Adipose tissue (tissue), 3 donors: Measurements from ENCODE around the gene SF3B2. TPM values are rescaled to one million over a fixed set of nuclear protein-coding genes. Genes with fewer than 3 reads are reported as not detected.
"Not testable (repeated sequence)": the region's sequence is repeated elsewhere in the genome, so short reads cannot be mapped to it uniquely, and the experiment has no call there.

Source experiments
- H3K27ac ChIP-seq: one replicate; pipeline ENCODE4 v1.5.1; 2013; ENCODE audit warnings: low read depth, low read length
- WGBS, 3 donors: extraction: QIAGEN DNeasy Blood & Tissue Kit; methylation state at CpG; one replicate each; pipeline ENCODE4 v1.1.7; 2013; 5-methylcytosine and 5-hydroxymethylcytosine counted together
- polyA plus RNA-seq, 3 donors: library from polyadenylated mRNA; stranded (reverse); fragments of 200-250 nt; gene quantifications; one replicate each; pipeline ENCODE4 v1.2.3, GENCODE V29; 2013
- donor health status: healthy with polysubstance abuse.
- donor health status: Bipolar disorder and iron deficiency.
- donor health status: healthy.

The SF3B2 gene
- polyA plus RNA-seq, 3 donors: 95.6 to 110 (median 98.5) TPM

GRCh38 chr11:66084821-66085475 is 32.8 kb downstream of the SF3B2 start:
- no peak overlapping the region for H3K27ac ChIP-seq
- 77 to 81% (median 79%) methylated on average over 3 of the region's 3 CpGs for WGBS, 3 donors

DNA sequence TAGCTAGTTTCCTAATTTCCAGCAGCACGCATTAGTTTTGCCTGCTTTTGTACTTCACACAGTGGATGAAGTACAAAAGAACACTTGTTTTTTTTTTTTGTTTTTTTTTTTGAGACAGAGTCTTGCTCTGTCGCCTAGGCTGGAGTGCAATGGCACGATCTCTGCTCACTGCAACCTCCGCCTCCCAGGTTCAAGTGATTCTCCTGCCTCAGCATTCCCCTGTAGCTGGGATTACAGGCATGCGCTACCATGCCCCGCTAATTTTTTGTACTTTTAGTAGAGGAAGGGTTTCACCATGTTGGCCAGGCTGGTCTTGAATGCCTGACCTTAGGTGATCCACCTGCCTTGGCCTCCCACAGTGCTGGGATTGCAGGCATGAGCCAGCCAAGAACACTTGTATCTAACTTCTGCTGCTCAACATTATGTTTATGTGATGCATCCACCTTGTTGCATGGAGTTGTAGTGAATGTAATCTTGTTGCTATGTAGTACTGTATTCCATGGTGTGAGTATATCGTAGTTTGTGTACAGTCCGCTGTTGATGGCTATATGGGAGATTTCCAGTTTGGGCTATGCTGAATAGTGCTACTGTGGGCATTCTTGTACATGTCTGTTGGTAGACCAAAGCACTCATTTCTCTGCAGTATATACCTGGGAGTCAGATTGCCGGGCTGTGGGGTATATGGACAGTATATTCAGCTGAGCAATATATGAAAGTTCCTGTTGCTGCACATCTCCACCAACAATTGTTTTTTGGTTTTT is 35.2 kb downstream of the SF3B2 start:
- WGBS, 3 donors: 90 to 97% (median 97%) methylated on average over 9 of the region's 9 CpGs
- no peak overlapping the region for H3K27ac ChIP-seq

GRCh38 chr11:66089067-66089466 is 36.9 kb downstream of the SF3B2 start:
- H3K27ac ChIP-seq: no peak overlapping the region
- 78 to 83% (median 81%) methylated on average over 3 of the region's 3 CpGs for WGBS, 3 donors

GRCh38 chr11:66090288-66090687 is 38.1 kb downstream of the SF3B2 start:
- WGBS, 3 donors: 82 to 93% (median 88%) methylated on average over 4 of the region's 4 CpGs

DNA sequence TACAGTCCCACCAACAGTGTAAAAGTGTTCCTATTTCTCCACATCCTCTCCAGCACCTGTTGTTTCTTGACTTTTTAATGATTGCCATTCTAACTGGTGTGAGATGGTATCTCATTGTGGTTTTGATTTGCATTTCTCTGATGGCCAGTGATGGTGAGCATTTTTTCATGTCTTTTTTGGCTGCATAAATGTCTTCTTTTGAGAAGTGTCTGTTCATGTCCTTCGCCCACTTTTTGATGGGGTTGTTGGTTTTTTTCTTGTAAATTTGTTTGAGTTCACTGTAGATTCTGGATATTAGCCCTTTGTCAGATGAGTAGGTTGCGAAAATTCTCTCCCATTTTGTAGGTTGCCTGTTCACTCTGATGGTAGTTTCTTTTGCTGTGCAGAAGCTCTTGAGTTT is 40.0 kb downstream of the SF3B2 start:
- 95 to 100% (median 100%) methylated on average over 2 of the region's 2 CpGs for WGBS, 3 donors
- not testable (repeated sequence) for H3K27ac ChIP-seq

More at GRCh38 chr11:66090288-66090687, 38.1 kb downstream of the SF3B2 start:
- H3K27ac ChIP-seq: no peak overlapping the region

DNA sequence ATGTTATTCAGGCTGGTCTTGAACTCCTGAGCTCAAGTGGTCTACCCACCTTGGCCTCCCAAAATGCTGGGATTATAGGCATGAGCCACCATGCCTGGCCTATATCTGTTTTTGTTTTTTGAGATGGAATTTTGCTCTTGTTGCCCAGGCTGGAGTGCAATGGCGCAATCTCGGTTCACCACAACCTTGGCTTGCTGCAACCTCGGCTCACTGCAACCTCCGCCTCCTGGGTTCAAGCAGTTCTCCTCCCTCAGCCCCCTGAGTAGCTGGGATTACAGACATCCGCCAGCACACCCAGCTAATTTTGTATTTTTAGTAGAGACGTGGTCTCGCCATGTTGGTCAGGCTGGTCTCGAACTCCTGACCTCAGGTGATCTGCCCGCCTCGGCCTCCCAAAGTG is 47.6 kb downstream of the SF3B2 start:
- 72 to 91% (median 78%) methylated on average over 10 of the region's 10 CpGs for WGBS, 3 donors
- H3K27ac ChIP-seq: not testable (repeated sequence)

- no peak overlapping the region for H3K27ac ChIP-seq
- 18 to 40% (median 37%) methylated on average over 14 of the region's 14 CpGs for WGBS, 3 donors
Observed at GRCh38 chr11:66100272-66101065, 48.3 kb downstream of the SF3B2 start.

DNA sequence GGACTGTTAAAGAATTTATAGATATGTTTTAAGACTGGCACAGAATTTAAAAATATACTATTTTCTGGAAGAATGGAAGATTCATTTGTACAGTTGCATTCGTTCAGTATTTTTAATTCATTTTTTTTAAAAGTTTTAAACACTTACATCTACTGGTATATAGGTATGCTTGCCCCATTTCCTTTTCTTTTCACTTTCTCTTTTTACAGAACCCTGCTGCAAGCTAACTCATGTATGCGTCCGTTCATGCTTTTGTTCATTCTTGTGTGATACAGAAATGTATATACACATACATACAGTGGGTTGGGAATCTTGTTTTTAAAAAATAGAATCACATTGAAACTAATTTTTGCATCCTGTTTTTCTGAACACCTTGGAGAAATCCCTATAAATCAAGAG is 48.9 kb downstream of the SF3B2 start:
- 52 to 67% (median 63%) methylated on average over 3 of the region's 3 CpGs for WGBS, 3 donors
- no peak overlapping the region for H3K27ac ChIP-seq

DNA sequence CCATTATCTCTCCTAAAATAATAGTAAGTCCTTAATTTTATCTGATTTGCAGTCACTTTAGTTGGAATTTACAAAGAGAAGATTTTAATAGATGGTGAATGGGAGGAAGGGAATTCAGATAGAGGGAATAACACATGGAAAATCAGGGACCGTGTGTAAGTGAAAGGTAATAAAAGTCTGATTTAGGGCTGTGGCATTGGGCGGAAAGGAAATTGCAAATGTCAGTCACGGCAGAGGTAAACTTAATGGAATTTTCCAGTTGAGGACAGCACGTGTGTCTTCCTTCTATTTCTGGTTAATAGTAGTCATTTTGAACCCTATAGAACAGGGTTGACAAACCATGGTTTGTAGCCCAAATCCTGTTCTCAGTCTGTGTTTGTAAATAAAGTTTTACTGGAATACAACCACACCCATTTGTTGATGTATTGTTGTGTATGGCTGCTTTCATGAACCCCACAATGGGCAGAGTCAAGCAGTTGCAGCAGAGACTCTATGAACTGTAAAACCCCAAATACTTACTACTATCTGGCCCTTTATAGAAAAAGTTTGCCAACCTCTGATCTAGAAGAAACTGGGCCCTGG is 52.0 kb downstream of the SF3B2 start:
- 86 to 92% (median 89%) methylated on average over 4 of the region's 4 CpGs for WGBS, 3 donors
- no peak overlapping the region for H3K27ac ChIP-seq

DNA sequence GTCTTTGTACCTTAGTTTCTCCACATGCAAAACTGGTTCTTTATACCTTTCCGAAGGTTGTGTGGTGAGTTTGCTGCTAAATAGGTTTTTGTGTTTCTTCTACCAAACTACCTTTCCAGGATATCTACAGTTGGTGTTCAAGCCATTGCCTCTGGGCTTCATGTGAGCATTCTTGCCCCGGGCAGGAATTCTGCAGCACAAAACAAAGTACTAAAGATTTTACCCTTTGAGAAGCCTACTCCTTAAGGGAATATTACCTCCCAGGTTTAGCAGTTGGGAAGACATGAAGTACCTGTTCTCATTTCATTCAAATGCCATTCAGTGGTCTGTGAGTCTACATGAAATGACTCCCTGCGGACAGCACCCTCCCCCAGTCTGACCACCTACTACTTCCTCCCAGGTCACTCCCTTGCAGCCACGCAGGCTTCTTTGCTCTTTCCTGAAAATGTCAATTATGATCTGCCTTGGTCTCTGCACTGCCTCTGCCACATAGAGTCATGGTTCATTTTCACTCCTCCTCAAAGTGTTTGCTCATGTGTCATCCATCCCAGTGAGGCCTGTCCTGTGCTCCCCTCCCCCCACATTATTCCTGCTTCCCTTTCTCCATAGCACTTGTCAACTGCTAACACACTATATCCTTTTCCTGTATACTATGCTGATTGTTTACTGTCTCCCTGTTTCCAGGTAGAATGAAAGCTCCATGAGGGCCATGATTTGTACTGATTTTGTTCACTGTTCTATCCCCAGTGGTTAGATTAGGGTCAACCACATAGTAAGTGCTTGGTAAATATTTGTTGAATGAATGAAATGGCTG is 54.8 kb downstream of the SF3B2 start:
- no peak overlapping the region for H3K27ac ChIP-seq
- WGBS, 3 donors: 76 to 90% (median 89%) methylated on average over 4 of the region's 4 CpGs

GRCh38 chr11:66107600-66108510 is 55.7 kb downstream of the SF3B2 start:
- 85 to 95% (median 86%) methylated on average over 3 of the region's 3 CpGs for WGBS, 3 donors
- no peak overlapping the region for H3K27ac ChIP-seq

GRCh38 chr11:66109294-66109693 is 57.1 kb downstream of the SF3B2 start:
- 93 to 97% (median 95%) methylated on average over 2 of the region's 2 CpGs for WGBS, 3 donors
- H3K27ac ChIP-seq: no peak overlapping the region

DNA sequence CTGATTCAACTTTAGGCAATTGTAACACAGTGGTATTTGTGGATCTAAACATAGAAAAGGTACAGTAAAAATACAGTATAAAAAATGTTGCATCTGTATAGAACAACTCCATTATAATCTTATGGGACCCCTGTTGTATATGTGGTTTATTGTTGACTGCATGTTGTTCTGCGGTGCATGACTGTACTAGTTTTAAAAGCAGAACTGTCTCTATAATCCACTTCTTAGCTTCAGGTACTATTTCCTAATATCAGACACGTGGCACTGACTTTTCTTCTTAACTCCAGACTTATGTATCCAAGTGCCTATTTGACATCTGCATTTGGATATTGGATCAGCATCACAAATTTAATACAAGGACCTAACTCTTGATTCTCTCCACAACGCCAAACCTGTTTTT is 59.0 kb downstream of the SF3B2 start:
- no peak overlapping the region for H3K27ac ChIP-seq
- WGBS, 3 donors: 83 to 89% (median 85%) methylated on average over 3 of the region's 3 CpGs

GRCh38 chr11:66112041-66112491 is 59.9 kb downstream of the SF3B2 start:
- no peak overlapping the region for H3K27ac ChIP-seq
- 79 to 83% (median 82%) methylated on average over 9 of the region's 9 CpGs for WGBS, 3 donors

- H3K27ac ChIP-seq: no peak overlapping the region
- 15 to 19% (median 17%) methylated on average over 3 of the region's 3 CpGs for WGBS, 3 donors
Observed at GRCh38 chr11:66112601-66113499, 60.7 kb downstream of the SF3B2 start.

GRCh38 chr11:66114957-66115356 is 62.8 kb downstream of the SF3B2 start:
- not testable (repeated sequence) for H3K27ac ChIP-seq
- WGBS, 3 donors: 35 to 95% (median 81%) methylated on average over 3 of the region's 3 CpGs
